Breast epithelium (tissue), 3 donors: Measurements from ENCODE around the gene MGST2.

Experiments used
- POLR2A ChIP-seq: fragments of 450-650 bp; IDR thresholded peaks from one replicate; pipeline ENCODE4 v1.6.1; 2016; ENCODE audit warnings: antibody characterized with exemption, mild to moderate bottlenecking, moderate library complexity
- TF ChIP-seq, protein P1 (sequence below), 3 donors: fragments of 450-650 bp; IDR thresholded peaks; one replicate each; pipeline ENCODE4 v1.5.1; 2016 to 2017; ENCODE audit warnings: antibody characterized with exemption in 3 of 3, mild to moderate bottlenecking in 3 of 3, moderate library complexity in 3 of 3

DNA sequence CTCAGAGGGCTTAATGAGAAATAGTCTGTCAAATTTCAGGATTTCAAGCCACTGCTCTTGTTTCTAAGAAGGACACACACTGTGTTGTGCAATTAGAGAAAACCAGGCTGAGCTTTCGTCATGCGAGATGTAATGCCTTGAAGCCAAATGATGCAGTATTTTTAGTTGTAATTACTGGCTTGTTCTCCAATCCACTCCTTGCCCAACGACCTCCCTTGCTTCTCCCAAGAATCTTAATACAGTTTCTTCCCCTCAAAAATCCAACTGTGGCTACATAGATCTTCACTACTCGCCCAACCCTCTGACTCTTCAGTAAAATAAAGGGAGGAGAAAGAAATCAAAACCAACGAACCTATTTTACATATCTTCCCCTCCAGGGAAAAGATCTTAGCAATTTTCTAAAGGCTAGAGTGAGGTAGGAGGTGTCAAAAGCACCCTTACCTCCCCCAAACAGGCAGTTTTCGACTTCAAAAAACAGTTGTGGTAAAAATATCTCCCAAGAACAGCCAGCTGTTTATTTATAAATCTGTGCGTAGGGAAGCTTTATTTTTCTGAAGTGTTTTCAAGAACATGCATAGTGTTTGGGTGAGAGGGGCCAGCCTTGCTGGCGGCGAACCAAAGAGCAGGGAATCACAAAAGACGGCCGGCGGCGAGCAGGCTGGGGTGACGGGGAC lies 68.7 kb downstream of the MGST2 start:
- TF ChIP-seq, protein P1, sequence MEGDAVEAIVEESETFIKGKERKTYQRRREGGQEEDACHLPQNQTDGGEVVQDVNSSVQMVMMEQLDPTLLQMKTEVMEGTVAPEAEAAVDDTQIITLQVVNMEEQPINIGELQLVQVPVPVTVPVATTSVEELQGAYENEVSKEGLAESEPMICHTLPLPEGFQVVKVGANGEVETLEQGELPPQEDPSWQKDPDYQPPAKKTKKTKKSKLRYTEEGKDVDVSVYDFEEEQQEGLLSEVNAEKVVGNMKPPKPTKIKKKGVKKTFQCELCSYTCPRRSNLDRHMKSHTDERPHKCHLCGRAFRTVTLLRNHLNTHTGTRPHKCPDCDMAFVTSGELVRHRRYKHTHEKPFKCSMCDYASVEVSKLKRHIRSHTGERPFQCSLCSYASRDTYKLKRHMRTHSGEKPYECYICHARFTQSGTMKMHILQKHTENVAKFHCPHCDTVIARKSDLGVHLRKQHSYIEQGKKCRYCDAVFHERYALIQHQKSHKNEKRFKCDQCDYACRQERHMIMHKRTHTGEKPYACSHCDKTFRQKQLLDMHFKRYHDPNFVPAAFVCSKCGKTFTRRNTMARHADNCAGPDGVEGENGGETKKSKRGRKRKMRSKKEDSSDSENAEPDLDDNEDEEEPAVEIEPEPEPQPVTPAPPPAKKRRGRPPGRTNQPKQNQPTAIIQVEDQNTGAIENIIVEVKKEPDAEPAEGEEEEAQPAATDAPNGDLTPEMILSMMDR (IDR thresholded peaks at IDR 0.05), result no peak
- TF ChIP-seq POLR2A, result no peak
